Endothelial cell of coronary artery (primary cell): ENCODE results near the gene GFRA4. TPM values are rescaled to one million over a fixed set of nuclear protein-coding genes. Genes with fewer than 3 reads are reported as not detected.

Source experiments
- total RNA-seq: library from RNA; depleted of rRNA; stranded (reverse); fragments of >200 nt; gene quantifications from 2 replicates; pipeline ENCODE4 v1.2.3, GENCODE V29; 2014

Gene GFRA4
- not detected in 2 replicates for total RNA-seq

GRCh38 chr20:3663031-3663701 is at the start of gene GFRA4:
Gene GFRA4, minus strand, starts transcription at chr20:3663399. Its CDS starts 0 bp downstream, at chr20:3663399.

GRCh38 chr20:3712279-3712873 is 49.2 kb upstream of the GFRA4 start, which contains the start of gene SIGLEC1:
Gene SIGLEC1, minus strand, starts transcription at chr20:3712600. Its CDS starts 5,472 bp downstream, at chr20:3707128.

GRCh38 chr20:3681931-3682781 is 19.0 kb upstream of the GFRA4 start, which contains the start of gene ADAM33:
Gene ADAM33, minus strand, starts transcription at chr20:3682010. Its CDS starts 6 bp downstream, at chr20:3682004.

Other genes starting within 250 kb of the GFRA4 start
- gene ATRN, start 192.4 kb downstream of the GFRA4 start, total RNA-seq = 31.3 and 41.4 TPM in 2 replicates
- 0.09 TPM in 1 of 2 replicates, not detected in the other for gene ADAM33, start 18.6 kb upstream of the GFRA4 start, total RNA-seq
- gene SIGLEC1, start 49.2 kb upstream of the GFRA4 start, total RNA-seq = not detected in 2 replicates
- 11.6 and 18.0 TPM in 2 replicates for gene HSPA12B, start 69.3 kb upstream of the GFRA4 start, total RNA-seq
- gene ADISSP, start 104.4 kb upstream of the GFRA4 start, total RNA-seq = 20.8 and 33.5 TPM in 2 replicates
- gene SPEF1, start 118.0 kb upstream of the GFRA4 start, total RNA-seq = 0.09 TPM in 2 replicates
- gene CENPB, start 123.3 kb upstream of the GFRA4 start, total RNA-seq = 87.7 and 95.9 TPM in 2 replicates
- gene CDC25B, start 132.9 kb upstream of the GFRA4 start, total RNA-seq = 11.0 and 12.3 TPM in 2 replicates
- gene AP5S1, start 157.1 kb upstream of the GFRA4 start, total RNA-seq = 11.3 and 15.7 TPM in 2 replicates
- gene MAVS, start 183.4 kb upstream of the GFRA4 start, total RNA-seq = 14.4 and 15.8 TPM in 2 replicates
- 43.6 and 46.8 TPM in 2 replicates for gene PANK2, start 226.0 kb upstream of the GFRA4 start, total RNA-seq